Panc1 (cell line): Measurements from ENCODE around the gene MAPT. TPM values are rescaled to one million over a fixed set of nuclear protein-coding genes. Genes with fewer than 3 reads are reported as not detected.

ENCODE experiments used
- ATAC-seq: fragments of 200-7000 bp; cut with Tn5 transposase; 2 replicates; pipeline ENCODE4 v1.9.1; 2020; ENCODE audit warnings: mild to moderate bottlenecking, moderate library complexity
- BruUV-seq: library from RNA; stranded (reverse); fragments of 400-500 nt; replicated peaks from 2 replicates; lab custom pipeline; 2021; lab: Mats Ljungman, UMichigan
- CTCF ChIA-PET: fragments of 300-600 bp; sonication (Branson Sonifier 250); formaldehyde crosslinking; loops from one replicate; lab custom pipeline; 2022; ENCODE audit warnings: antibody characterized with exemption; lab: Charles Lee
- POLR2A ChIA-PET: fragments of 300-600 bp; sonication (Branson Sonifier 250); formaldehyde crosslinking; loops from one replicate; lab custom pipeline; 2022; ENCODE audit warnings: antibody characterized with exemption; lab: Charles Lee
- DNase-seq: peaks from one replicate; pipeline ENCODE4 v3.0.0-alpha.2; 2010; ENCODE audit warnings: low read depth, low spot score
- H3K27ac ChIP-seq: 2 replicates; pipeline ENCODE4 v1.5.1; 2011; ENCODE audit warnings: mild to moderate bottlenecking, low read length, inconsistent platforms
- H3K27me3 ChIP-seq: fragments of 200-500 bp; sonication (Bioruptor generic); 2 replicates; pipeline ENCODE4 v1.6.0; 2014; ENCODE audit warnings: low read length, inconsistent platforms; ENCODE audit not compliant: control insufficient read depth, insufficient read depth
- H3K36me3 ChIP-seq: fragments of 200-500 bp; sonication (Bioruptor generic); 2 replicates; pipeline ENCODE4 v1.5.1; 2014; ENCODE audit warnings: inconsistent platforms, mild to moderate bottlenecking, low read length, moderate library complexity; ENCODE audit not compliant: control insufficient read depth, insufficient read depth
- H3K4me1 ChIP-seq: 2 replicates; pipeline ENCODE4 v1.5.1; 2011; ENCODE audit warnings: inconsistent platforms, mild to moderate bottlenecking, low read length, moderate library complexity; ENCODE audit not compliant: control insufficient read depth, insufficient read depth
- H3K4me3 ChIP-seq, 2 experiments: 2 replicates each; pipeline ENCODE4 v1.5.1; 2011 to 2012; ENCODE audit warnings: low read depth in 2 of 2, low read length in 2 of 2, mild to moderate bottlenecking in 2 of 2, inconsistent platforms in 1 of 2, moderate library complexity in 1 of 2
- H3K9me3 ChIP-seq: fragments of 200-500 bp; sonication (Bioruptor generic); 2 replicates; pipeline ENCODE4 v1.5.1; 2014; ENCODE audit warnings: low read depth, mild to moderate bottlenecking, inconsistent platforms, low read length, moderate library complexity; ENCODE audit not compliant: control insufficient read depth, insufficient read depth
- CTCF ChIP-seq: fragments of 450-650 bp; IDR thresholded peaks from 2 replicates; pipeline ENCODE4 v1.5.1; 2017; ENCODE audit warnings: mild to moderate bottlenecking
- POLR2AphosphoS5 ChIP-seq: IDR thresholded peaks from 2 replicates; pipeline ENCODE4 v1.6.1; 2012; ENCODE audit warnings: mild to moderate bottlenecking, low read depth, low read length, moderate library complexity
- REST ChIP-seq, 2 experiments: IDR thresholded peaks; 2 replicates each; pipeline ENCODE4 v1.6.1; 2011 to 2012; ENCODE audit warnings: low read depth in 2 of 2, control low read depth in 1 of 2, low read length in 1 of 2, mild to moderate bottlenecking in 1 of 2, moderate library complexity in 1 of 2; ENCODE audit not compliant: insufficient read depth in 1 of 2
- SIN3A ChIP-seq: IDR thresholded peaks from 2 replicates; pipeline ENCODE4 v1.6.1; 2012; ENCODE audit warnings: low read depth, mild to moderate bottlenecking, low read length, moderate library complexity, borderline replicate concordance; ENCODE audit not compliant: insufficient read depth
- TCF7L2 ChIP-seq: IDR thresholded peaks from 2 replicates; pipeline ENCODE4 v1.6.1; 2011; ENCODE audit warnings: mild to moderate bottlenecking, low read depth, low read length, inconsistent platforms
- in situ Hi-C: cut with HindIII; loops from 2 replicates; pipeline ENCODE4 v1.10.0; 2016; ENCODE audit warnings: low sequenced_read_pairs, low pct_unique_long_range_greater_than_20kb
- intact Hi-C: fragments of 100-400 bp; cut with micrococcal nuclease; formaldehyde crosslinking; loops from one replicate; pipeline ENCODE4 v1.10.0; 2022; ENCODE audit not compliant: unreplicated experiment
- total RNA-seq: library from RNA; stranded (reverse); gene quantifications from one replicate; pipeline ENCODE4 v1.2.1, GENCODE V29; 2021; ENCODE audit not compliant: unreplicated experiment

Gene MAPT
- total RNA-seq, 1 experiment from 2014 or later: 0.59 TPM

GRCh38 chr17:45986056-45986455 is 91.7 kb downstream of the MAPT start:
- no peaks in the 10 kb centered on the region for H3K9me3 ChIP-seq
- CTCF ChIA-PET: no interaction called here
- intact Hi-C loops: no loop called here
- H3K4me3 ChIP-seq: no peak overlapping the region
- no peak overlapping the region for H3K27ac ChIP-seq
- no peak for DNase-seq
- no peak for TF ChIP-seq REST (IDR thresholded peaks at IDR 0.05; ENCODE audit: insufficient read depth in 1 of 2, low read depth in 2 of 2, low read length in 1 of 2)
- no peak for TF ChIP-seq TCF7L2
- TF ChIP-seq SIN3A: no peak
- no peak for TF ChIP-seq CTCF
- TF ChIP-seq POLR2AphosphoS5: no peak
- H3K27me3 ChIP-seq: no peaks in the 10 kb centered on the region
- no peaks in the 10 kb centered on the region for H3K36me3 ChIP-seq
- H3K4me1 ChIP-seq: no peaks in the 10 kb centered on the region
- in situ Hi-C loops: no loop called here
- no peak for ATAC-seq
- no TSS peak for BruUV-seq
- POLR2A ChIA-PET: no interaction called here

GRCh38 chr17:45987706-45988105 is 93.4 kb downstream of the MAPT start:
- H3K27ac ChIP-seq: no peak overlapping the region
- in situ Hi-C loops: no loop called here
- CTCF ChIA-PET: no interaction called here
- ATAC-seq (no peak), DNase-seq (no peak)
- BruUV-seq: no TSS peak
- no peak overlapping the region for H3K4me3 ChIP-seq
- TF ChIP-seq SIN3A (no peak), CTCF (no peak), REST (IDR thresholded peaks at IDR 0.05; ENCODE audit: insufficient read depth in 1 of 2, low read depth in 2 of 2, low read length in 1 of 2) (no peak), TCF7L2 (no peak), POLR2AphosphoS5 (no peak)
- H3K36me3 ChIP-seq: no peaks in the 10 kb centered on the region
- no peaks in the 10 kb centered on the region for H3K27me3 ChIP-seq
- POLR2A ChIA-PET: no interaction called here
- H3K4me1 ChIP-seq: no peaks in the 10 kb centered on the region
- H3K9me3 ChIP-seq: no peaks in the 10 kb centered on the region
- intact Hi-C loops: no loop called here
